Omental fat pad (tissue), 4 donors: ENCODE results near the gene MUC13. TPM values are rescaled to one million over a fixed set of nuclear protein-coding genes. Genes with fewer than 3 reads are reported as not detected.

Source experiments
- ATAC-seq: fragments of 150-250 bp; one replicate; pipeline ENCODE4 v1.9.1; 2016; ENCODE audit warnings: mild to moderate bottlenecking, moderate library complexity; ENCODE audit not compliant: low FRiP score
- DNase-seq: peaks from one replicate; pipeline ENCODE4 v3.0.0-alpha.2; 2019; ENCODE audit warnings: low spot score
- CTCF ChIP-seq, 3 donors: fragments of 450-650 bp; IDR thresholded peaks; one replicate each; pipeline ENCODE4 v1.5.1; 2016 to 2017; ENCODE audit warnings: antibody characterized with exemption in 3 of 3, mild to moderate bottlenecking in 3 of 3, moderate library complexity in 2 of 3
- total RNA-seq, 4 donors: library from RNA; depleted of rRNA; stranded (reverse); fragments of >200 nt; gene quantifications; one replicate each; pipeline ENCODE4 v1.1.0, GENCODE V29; 2016

The MUC13 gene
- total RNA-seq, 4 donors from 2014 or later: not detected

DNA sequence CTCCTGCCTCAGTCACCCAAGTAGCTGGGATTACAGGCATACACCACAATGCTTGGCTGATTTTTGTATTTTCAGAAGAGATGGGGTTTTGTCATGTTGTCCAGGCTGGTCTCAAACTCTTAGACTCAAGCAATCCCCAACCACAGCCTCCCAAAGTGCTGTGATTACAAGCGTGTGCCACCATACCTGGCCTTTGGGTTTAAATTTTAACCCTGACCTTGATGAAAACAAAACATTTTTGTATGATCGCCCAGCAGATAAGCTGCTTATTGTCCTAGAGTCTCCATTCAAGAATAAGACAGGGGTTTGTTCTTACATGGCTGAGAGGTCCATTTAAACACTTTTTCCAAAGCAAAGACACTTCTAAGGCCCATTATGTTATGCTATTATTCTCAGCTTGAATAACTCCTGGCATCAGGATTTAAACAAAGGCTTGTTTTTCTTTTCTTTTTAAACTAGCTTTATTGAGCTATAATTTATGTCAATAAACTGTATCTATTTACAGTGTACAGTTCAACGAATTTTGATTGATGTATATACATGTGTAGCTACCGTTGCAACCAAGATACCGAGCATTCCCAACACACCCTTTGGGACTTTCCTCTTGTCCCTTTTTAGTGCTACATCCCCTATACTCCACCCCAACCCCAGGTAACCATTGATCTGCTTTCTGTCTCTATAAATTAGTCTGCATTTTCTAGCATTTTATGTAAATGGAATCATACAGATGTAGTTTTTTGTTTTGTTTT lies 1.4 kb upstream of the MUC13 start:
- DNase-seq: no peak
- no peak for ATAC-seq
- no peak for TF ChIP-seq CTCF (IDR thresholded peaks at IDR 0.05)

- TF ChIP-seq CTCF (IDR thresholded peaks at IDR 0.05): no peak
- DNase-seq (no peak), ATAC-seq (no peak)
Measured at GRCh38 chr3:124935264-124935663, 713 bp upstream of the MUC13 start.

DNA sequence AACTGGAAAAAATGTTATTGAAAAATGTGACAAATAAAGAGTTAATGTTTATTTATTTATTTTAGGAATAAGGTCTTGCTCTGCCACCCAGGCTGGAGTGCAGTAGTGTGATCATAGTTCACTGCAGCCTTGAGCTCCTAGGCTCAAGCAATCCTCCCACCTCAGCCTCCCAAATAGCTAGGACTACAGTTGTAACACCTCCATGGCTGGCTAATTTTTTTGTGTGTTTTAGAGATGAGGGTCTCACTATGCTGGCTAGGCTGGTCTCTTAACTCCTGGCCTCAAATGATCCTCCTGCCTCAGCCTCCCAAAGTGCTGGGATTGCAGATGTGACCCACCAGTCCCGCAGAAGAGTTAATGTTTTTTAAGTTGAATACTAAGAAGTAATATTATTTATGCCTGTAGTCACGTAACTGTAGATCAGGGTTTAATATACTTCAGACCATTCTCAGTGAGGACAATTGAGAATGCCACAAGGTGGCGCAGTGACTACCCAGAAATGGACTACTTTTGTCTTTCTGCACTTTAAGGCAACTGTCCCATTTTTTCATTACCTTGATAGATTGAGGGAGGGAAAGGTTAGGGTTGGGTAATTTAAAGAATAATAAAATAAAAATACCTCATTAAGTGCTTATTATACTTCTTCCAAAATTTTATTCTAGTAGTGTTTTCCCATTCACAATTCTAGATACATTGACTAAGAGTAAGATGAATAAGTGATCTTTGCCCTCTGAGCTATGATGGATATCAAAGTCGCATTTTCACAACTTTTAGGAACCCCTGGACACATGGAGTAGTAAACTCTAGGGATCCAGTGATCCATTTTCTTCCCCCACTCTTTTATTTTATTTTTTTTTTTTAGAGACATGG lies 6.0 kb downstream of the MUC13 start:
- DNase-seq (peak; percentile 44), ATAC-seq (peak; percentile 69)
- no peak for TF ChIP-seq CTCF (IDR thresholded peaks at IDR 0.05)

DNA sequence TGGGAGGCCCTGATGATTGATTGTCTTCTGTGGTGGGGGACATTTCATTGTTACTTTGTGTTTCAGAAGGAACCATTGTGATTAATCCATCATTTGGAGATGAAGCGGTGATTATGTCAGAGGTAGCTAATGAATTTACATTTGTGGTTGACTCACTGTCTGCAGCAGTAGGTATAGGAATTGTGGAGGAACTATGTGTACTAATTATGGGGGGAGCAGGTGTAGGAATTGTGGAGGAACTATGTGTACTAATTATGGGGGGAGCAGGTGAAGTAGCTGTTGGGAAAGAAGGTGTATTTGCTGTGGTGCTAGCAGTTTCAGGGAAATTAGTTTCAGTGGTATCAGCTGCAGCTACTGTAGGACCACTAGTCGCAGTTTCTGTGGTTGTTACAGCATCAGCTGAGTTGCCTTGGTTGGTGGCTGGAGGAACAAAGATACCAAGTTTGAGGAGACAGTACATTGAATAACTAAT lies 6.9 kb downstream of the MUC13 start:
- DNase-seq: no peak

DNA sequence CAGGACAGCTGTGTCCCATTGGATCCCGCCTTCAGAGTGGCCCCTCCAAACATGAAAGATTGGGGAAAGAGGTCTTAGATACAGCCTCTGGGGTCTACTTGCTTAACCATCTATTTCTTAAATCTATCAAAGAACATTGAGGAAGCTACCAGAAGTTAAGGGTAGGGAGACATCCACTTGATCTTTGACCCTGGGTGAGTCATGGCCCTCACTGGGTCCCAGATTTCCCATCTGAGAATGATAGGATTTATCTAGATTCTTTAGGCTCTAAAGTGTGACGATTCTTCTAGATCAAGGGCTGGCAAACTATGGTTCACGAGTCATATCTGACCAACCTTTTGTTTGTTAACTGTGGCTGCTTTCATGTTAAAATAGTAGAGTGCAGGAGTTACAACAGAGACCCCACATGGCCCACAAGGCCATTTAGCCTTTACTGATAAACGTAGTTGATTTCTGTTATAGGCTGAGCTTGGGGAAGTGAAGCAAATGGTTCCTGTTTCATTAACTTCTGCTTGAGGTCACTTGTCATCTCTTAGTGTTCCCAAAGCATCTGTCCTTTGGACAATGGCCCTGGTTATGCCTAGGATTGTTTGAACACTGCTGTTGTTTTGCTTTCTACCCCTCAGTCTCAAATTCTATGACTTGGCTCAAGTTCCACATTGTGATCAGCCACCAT lies 8.0 kb downstream of the MUC13 start:
- ATAC-seq (no peak), DNase-seq (no peak)
- no peak for TF ChIP-seq CTCF (IDR thresholded peaks at IDR 0.05)

More for the DNA sequence above, 6.9 kb downstream of the MUC13 start:
- no peak for ATAC-seq
- TF ChIP-seq CTCF (IDR thresholded peaks at IDR 0.05): no peak

GRCh38 chr3:124924741-124925140 lies 9.8 kb downstream of the MUC13 start:
- DNase-seq (no peak), ATAC-seq (no peak)
- TF ChIP-seq CTCF (IDR thresholded peaks at IDR 0.05): no peak
